Fibroblast of villous mesenchyme (primary cell): ENCODE data around the gene SLC47A2. TPM values are rescaled to one million over a fixed set of nuclear protein-coding genes. Genes with fewer than 3 reads are reported as not detected.
A peak's percentile ranks its signal among the peaks of the same experiment; 100 is the strongest.

Experiments used
- DNase-seq: peaks from one replicate; pipeline ENCODE4 v3.0.0-alpha.2; 2010; ENCODE audit warnings: low read depth
- H3K4me3 ChIP-seq: 2 replicates; pipeline ENCODE4 v1.5.1; 2011; ENCODE audit warnings: low read depth, mild to moderate bottlenecking, low read length
- CTCF ChIP-seq: IDR thresholded peaks from 2 replicates; pipeline ENCODE4 v1.5.1; 2012; ENCODE audit warnings: low read depth, mild to moderate bottlenecking, low read length; ENCODE audit not compliant: insufficient read depth
- total RNA-seq: library from RNA; depleted of rRNA; stranded (reverse); fragments of >200 nt; gene quantifications from 2 replicates; pipeline ENCODE4 v1.2.3, GENCODE V29; 2012

The SLC47A2 gene
- total RNA-seq, 1 donor, result not detected

- DNase-seq, result no peak
- no peak overlapping the region for H3K4me3 ChIP-seq
- no peak for TF ChIP-seq CTCF
These were observed 3.2 kb upstream of the SLC47A2 start for GRCh38 chr17:19719355-19720209.

- peak; percentile 4 for TF ChIP-seq CTCF
- no peak for DNase-seq
- no peak overlapping the region for H3K4me3 ChIP-seq
These were observed 2.4 kb upstream of the SLC47A2 start for GRCh38 chr17:19718613-19719354.

- no peak for TF ChIP-seq CTCF
- H3K4me3 ChIP-seq, result no peak overlapping the region
- DNase-seq, result no peak
These were observed 1.7 kb upstream of the SLC47A2 start for GRCh38 chr17:19718041-19718612.

- no peak for TF ChIP-seq CTCF
- no peak overlapping the region for H3K4me3 ChIP-seq
- no peak for DNase-seq
These were observed 1.1 kb upstream of the SLC47A2 start for GRCh38 chr17:19717411-19717908.

- no peak for TF ChIP-seq CTCF
- no peak for DNase-seq
- H3K4me3 ChIP-seq, result no peak overlapping the region
These were observed 612 bp upstream of the SLC47A2 start for GRCh38 chr17:19717031-19717360.

- H3K4me3 ChIP-seq, result no peak overlapping the region
- no peak for TF ChIP-seq CTCF
- no peak for DNase-seq
These were observed 1.6 kb downstream of the SLC47A2 start for GRCh38 chr17:19714542-19715411.
